Psoas muscle (tissue), 8 donors: ENCODE results near the gene KRT222. TPM values are rescaled to one million over a fixed set of nuclear protein-coding genes. Genes with fewer than 3 reads are reported as not detected.

Experiments
- ATAC-seq, 4 donors: fragments of 200-7000 bp; cut with Tn5 transposase; one replicate each; pipeline ENCODE4 v1.9.1; 2020; ENCODE audit warnings: moderate library complexity in 3 of 4, mild to moderate bottlenecking in 2 of 4
- DNase-seq, 2 donors: peaks; one replicate each; pipeline ENCODE4 v3.0.0-alpha.2; 2020
- H3K27ac ChIP-seq: fragments of 200-600 bp; one replicate; pipeline ENCODE4 v1.8.0; 2022
- H3K27me3 ChIP-seq, 3 donors: fragments of 200-600 bp in 1 of 3; one replicate each; pipeline versions ENCODE4 v1.6.1 to v1.8.0; 2013 to 2022; ENCODE audit warnings: low read length in 2 of 3, mild to moderate bottlenecking in 2 of 3, moderate library complexity in 1 of 3; ENCODE audit not compliant: insufficient read depth in 3 of 3
- H3K36me3 ChIP-seq, 2 donors: fragments of 200-600 bp in 1 of 2; one replicate each; pipeline versions ENCODE4 v1.6.1 to v1.8.0; 2013 to 2022; ENCODE audit warnings: low read depth in 1 of 2, mild to moderate bottlenecking in 1 of 2, moderate library complexity in 1 of 2; ENCODE audit not compliant: insufficient read depth in 1 of 2
- H3K4me1 ChIP-seq: fragments of 200-600 bp; one replicate; pipeline ENCODE4 v1.8.0; 2022
- H3K4me3 ChIP-seq: fragments of 200-600 bp; one replicate; pipeline ENCODE4 v1.8.0; 2022; ENCODE audit warnings: mild to moderate bottlenecking
- H3K9me3 ChIP-seq: fragments of 200-600 bp; one replicate; pipeline ENCODE4 v1.8.0; 2022
- CTCF ChIP-seq: fragments of 200-600 bp; IDR thresholded peaks from one replicate; pipeline ENCODE4 v1.8.0; 2022; ENCODE audit warnings: antibody characterized with exemption
- WGBS, 3 donors: extraction: QIAGEN DNeasy Blood & Tissue Kit; methylation state at CpG; one replicate each; pipeline versions ENCODE4 v1.1.6 to v1.1.7; 2013; 5-methylcytosine and 5-hydroxymethylcytosine counted together
- intact Hi-C, 2 donors: fragments of 100-400 bp; cut with DNase I; formaldehyde crosslinking; loops; one replicate each; pipeline versions ENCODE4 v1.11.0 to v1.14.2; 2022
- polyA plus RNA-seq, 3 donors: library from polyadenylated mRNA; stranded (reverse); fragments of 200-250 nt; gene quantifications; one replicate each; pipeline ENCODE4 v1.2.3, GENCODE V29; 2013
- total RNA-seq, 4 donors: library from RNA; stranded (reverse); fragmentation: NEBNext Ultra II Directional in 2 of 4; extraction: Animal tissue kit (Norgen Biotek cat#: 25700) in 2 of 4; gene quantifications; one replicate each; pipeline versions ENCODE4 v1.2.1 to v1.2.4, GENCODE V29; 2021 to 2023
- donor health status: healthy with polysubstance abuse.
- donor health status: DM: no; HTN: no; CAD: no; lungs with moderate emphysema.
- donor health status: Bipolar disorder and iron deficiency.
- donor health status: healthy.
- donor health status: DM: yes; HTN: yes; CAD: no.
- donor health status: DM: no; HTN: no; CAD: no.
- donor health status: DM: no; HTN: no; CAD: no.
- donor health status: DM: yes; HTN: yes; CAD: no.

KRT222 gene
- total and polyA plus RNA-seq, 7 donors = 0.08 to 0.37 (median 0.21) TPM; not detected in 3

GRCh38 chr17:40680998-40681397 is 16.0 kb upstream of the KRT222 start:
- H3K4me3 ChIP-seq = no peak overlapping the region
- no peaks in the 10 kb centered on the region for H3K36me3 ChIP-seq
- no peak for DNase-seq
- TF ChIP-seq CTCF = no peak
- no peak overlapping the region for H3K27ac ChIP-seq
- ATAC-seq = no peak
- no peaks in the 10 kb centered on the region for H3K9me3 ChIP-seq
- no peaks in the 10 kb centered on the region for H3K4me1 ChIP-seq
- intact Hi-C loops = no loop called here
- peaks cover 3 to 40% (median 6%) of the 10 kb centered on the region in 3 donors for H3K27me3 ChIP-seq

- no peak for DNase-seq
- WGBS, 3 donors = 82 to 88% (median 84%) methylated on average over 2 of the region's 2 CpGs
- Histone ChIP-seq H3K27ac (no peak overlapping the region), H3K27me3 (peaks cover 3 to 40% (median 6%) of the 10 kb centered on the region in 3 donors), H3K36me3 (no peaks in the 10 kb centered on the region), H3K9me3 (no peaks in the 10 kb centered on the region), H3K4me3 (no peak overlapping the region), H3K4me1 (no peaks in the 10 kb centered on the region)
- ATAC-seq = no peak
- no peak for TF ChIP-seq CTCF
- intact Hi-C loops = no loop called here
Observed at GRCh38 chr17:40679523-40679907, 14.5 kb upstream of the KRT222 start.

- Histone ChIP-seq H3K9me3 (no peaks in the 10 kb centered on the region), H3K27me3 (peaks cover 5 to 42% (median 6%) of the 10 kb centered on the region in 3 donors), H3K36me3 (no peaks in the 10 kb centered on the region), H3K4me3 (no peak overlapping the region), H3K4me1 (no peaks in the 10 kb centered on the region), H3K27ac (no peak overlapping the region)
- intact Hi-C loops = no loop called here
- no peak for TF ChIP-seq CTCF
- WGBS, 3 donors = 51 to 55% (median 53%) methylated on average over 4 of the region's 4 CpGs
- no peak for DNase-seq
- no peak for ATAC-seq
Observed at GRCh38 chr17:40678902-40679522, 14.0 kb upstream of the KRT222 start.

- Histone ChIP-seq H3K4me1 (no peaks in the 10 kb centered on the region), H3K9me3 (no peaks in the 10 kb centered on the region), H3K27ac (no peak overlapping the region), H3K36me3 (no peaks in the 10 kb centered on the region), H3K27me3 (peaks cover 6 to 41% (median 6%) of the 10 kb centered on the region in 3 donors), H3K4me3 (no peak overlapping the region)
- ATAC-seq (no peak), DNase-seq (no peak)
- intact Hi-C loops = no loop called here
- WGBS, 3 donors = 84 to 89% (median 84%) methylated on average over 4 of the region's 4 CpGs
- TF ChIP-seq CTCF = no peak
Observed at GRCh38 chr17:40675905-40676304, 10.9 kb upstream of the KRT222 start.

- H3K9me3 ChIP-seq = peaks cover 3% of the 10 kb centered on the region
- H3K36me3 ChIP-seq = no peaks in the 10 kb centered on the region
- H3K27me3 ChIP-seq = peaks cover 3 to 23% (median 4%) of the 10 kb centered on the region in 3 donors
- intact Hi-C loops = no loop called here
- ATAC-seq (no peak), DNase-seq (no peak)
- no peak overlapping the region for H3K4me3 ChIP-seq
- no peaks in the 10 kb centered on the region for H3K4me1 ChIP-seq
- H3K27ac ChIP-seq = no peak overlapping the region
- 92 to 95% (median 94%) methylated on average over 2 of the region's 2 CpGs for WGBS, 3 donors
- TF ChIP-seq CTCF = no peak
Observed at GRCh38 chr17:40672654-40673053, 7.7 kb upstream of the KRT222 start.
